Measurements from ENCODE around the gene ASB13.
A peak's percentile ranks its signal among the peaks of the same experiment; 100 is the strongest.

Gene ASB13

DNA sequence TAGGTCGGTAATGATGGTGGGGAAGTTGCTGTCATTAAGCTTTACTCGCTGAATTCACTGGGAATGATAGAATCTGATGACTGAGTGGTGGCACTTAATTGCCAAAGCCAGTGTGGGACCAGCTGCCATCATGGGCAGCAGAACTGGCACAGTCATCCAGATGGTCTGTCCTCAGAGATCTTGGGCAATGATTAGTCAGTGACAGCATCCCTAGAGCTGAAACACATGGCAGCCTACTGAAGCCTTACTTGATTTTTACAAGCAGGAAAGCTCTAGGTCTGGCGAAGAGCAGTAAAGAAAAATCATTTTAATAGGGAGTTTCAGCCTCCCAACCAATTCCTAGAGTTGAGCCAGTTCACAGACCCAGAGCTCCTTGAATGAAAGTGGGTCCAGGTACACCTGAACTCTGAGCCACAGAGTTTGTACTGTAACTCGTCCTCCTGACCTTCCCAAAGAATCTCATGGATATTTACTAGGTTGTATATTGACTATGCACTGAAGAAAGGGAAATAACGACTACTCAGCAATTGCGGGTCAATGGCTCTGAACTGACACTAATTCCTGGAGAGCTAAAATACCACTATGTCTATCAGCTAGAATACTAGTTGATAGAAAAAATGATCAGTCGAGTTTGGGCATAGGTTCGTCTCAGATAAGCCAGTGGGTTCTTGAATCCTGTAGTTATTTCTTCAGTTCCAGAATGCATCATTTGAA, 4.4 kb upstream of the ASB13 start:
- H3K4me3 ChIP-seq (ENCODE audit: low read length), result no peak overlapping the region
- DNase-seq (ENCODE audit: low read depth), result no peak
- TF ChIP-seq, protein P1, sequence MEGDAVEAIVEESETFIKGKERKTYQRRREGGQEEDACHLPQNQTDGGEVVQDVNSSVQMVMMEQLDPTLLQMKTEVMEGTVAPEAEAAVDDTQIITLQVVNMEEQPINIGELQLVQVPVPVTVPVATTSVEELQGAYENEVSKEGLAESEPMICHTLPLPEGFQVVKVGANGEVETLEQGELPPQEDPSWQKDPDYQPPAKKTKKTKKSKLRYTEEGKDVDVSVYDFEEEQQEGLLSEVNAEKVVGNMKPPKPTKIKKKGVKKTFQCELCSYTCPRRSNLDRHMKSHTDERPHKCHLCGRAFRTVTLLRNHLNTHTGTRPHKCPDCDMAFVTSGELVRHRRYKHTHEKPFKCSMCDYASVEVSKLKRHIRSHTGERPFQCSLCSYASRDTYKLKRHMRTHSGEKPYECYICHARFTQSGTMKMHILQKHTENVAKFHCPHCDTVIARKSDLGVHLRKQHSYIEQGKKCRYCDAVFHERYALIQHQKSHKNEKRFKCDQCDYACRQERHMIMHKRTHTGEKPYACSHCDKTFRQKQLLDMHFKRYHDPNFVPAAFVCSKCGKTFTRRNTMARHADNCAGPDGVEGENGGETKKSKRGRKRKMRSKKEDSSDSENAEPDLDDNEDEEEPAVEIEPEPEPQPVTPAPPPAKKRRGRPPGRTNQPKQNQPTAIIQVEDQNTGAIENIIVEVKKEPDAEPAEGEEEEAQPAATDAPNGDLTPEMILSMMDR (conservative IDR thresholded peaks at IDR 0.05; ENCODE audit: low read length), result no peak

DNA sequence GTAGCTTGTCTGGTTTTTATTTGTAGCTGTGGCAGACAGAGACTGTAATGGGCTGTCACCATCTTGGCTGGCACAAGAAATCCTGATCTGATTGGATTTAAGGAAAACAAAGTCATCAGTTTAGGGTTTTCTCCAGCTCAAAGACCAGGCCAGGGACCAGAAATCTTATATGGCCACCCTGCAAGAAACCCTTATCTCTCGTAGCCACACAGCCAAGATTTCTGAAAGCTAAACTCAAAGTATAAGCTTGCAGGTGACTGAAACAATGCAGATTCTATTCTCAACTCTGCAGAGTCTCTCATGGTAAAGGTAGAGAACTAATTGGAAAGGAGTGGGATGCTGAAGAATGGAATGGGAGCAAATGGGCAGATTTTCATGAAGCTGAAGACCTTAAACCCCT, 3.2 kb upstream of the ASB13 start:
- no peak overlapping the region for H3K4me3 ChIP-seq (ENCODE audit: low read length)
- DNase-seq (ENCODE audit: low read depth), result no peak
- TF ChIP-seq, protein P1 (conservative IDR thresholded peaks at IDR 0.05; ENCODE audit: low read length), result no peak

DNA sequence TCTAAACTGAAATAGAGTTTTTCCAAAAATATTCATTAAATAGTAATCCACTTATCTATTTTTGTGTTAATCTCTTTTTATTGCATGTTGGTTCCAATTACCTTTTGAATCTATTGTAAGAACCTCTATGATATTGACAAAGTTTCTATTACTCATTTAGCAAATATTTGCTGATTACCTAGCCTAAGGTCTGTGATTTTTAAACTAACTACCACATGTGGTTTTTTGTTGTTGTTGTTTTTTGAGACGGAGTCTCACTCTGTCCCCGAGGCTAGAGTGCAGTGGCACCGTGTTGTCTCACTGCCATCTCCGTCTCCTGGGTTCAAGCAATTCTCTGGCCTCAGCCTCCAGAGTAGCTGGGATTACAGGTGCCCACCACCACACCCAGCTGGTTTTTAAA, 2.0 kb upstream of the ASB13 start:
- TF ChIP-seq, protein P1 (conservative IDR thresholded peaks at IDR 0.05; ENCODE audit: low read length), result no peak
- DNase-seq (ENCODE audit: low read depth), result no peak
- no peak overlapping the region for H3K4me3 ChIP-seq (ENCODE audit: low read length)

DNA sequence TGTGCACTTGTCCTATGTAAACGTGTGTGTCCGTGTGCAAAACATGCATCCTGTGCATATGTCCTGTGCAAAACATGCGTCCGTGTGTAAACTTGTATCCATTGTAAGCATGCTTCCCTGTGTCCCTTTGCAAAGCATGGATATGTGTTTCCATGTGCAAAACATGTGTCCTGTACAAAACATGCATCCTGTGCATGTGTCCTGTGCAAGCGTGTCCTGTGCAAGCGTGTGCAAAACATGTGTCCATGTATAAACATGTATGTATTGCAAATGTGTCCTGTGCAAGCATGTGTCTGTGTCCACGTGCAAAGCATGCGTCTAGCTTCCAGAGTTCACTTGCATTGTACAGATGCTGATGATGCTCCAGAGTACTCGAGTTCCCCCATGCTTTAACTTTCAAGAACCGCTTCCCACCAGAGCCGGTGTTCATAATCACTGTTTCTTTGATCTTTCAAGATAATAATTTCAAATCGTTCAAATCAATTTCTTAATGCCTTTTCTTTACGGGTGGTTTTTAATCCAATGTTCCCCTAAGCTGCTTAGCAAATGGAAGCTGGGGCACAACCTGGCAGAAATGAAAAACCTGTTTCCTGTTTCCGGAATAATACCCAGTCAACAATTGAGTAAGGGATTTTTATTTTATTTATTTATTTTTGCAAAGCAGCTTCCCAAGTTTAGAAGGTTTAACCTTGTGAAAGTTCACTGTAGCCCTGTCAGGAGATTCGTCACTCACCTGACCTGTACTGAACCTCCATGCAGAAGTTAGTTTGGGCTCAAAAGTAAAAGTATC, 641 bp upstream of the ASB13 start:
- no peak for DNase-seq (ENCODE audit: low read depth)
- TF ChIP-seq, protein P1 (conservative IDR thresholded peaks at IDR 0.05; ENCODE audit: low read length), result no peak

DNA sequence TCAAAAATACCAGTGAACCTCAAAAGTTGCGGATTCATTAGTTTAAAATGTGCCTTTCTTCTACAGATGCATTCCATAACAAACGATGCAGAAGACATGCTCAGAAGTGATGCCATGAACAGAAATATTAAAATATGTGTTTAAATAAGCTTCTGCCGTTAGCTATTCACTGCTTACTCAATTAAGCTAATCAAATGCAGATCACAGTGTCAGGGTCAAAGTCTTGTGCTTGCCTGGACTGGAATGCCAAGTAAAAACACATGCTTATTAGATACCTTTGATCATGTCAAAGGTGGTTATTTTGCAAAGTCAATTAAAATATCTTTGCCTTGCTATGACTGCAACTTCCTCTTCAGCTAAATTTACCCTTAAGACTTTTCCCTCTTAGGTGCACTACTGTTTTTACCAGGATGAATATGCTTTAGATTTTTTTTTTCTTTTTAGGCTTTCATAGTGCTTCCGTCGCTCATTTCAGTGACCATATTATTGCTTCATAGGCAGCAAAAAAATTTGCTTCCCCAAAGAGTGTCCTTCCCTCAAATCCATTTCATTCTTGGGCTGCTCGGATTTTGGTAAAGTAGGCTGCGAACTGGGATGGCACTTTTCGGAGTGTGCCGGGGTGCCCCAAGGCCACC, 905 bp downstream of the ASB13 start:
- peak overlapping the region; percentile 78 for H3K4me3 ChIP-seq (ENCODE audit: low read length)
- TF ChIP-seq, protein P1 (conservative IDR thresholded peaks at IDR 0.05; ENCODE audit: low read length), result no peak
- peak; percentile 87 for DNase-seq (ENCODE audit: low read depth)

More for the DNA sequence above, 641 bp upstream of the ASB13 start:
- peak overlapping the region; percentile 78 for H3K4me3 ChIP-seq (ENCODE audit: low read length)

DNA sequence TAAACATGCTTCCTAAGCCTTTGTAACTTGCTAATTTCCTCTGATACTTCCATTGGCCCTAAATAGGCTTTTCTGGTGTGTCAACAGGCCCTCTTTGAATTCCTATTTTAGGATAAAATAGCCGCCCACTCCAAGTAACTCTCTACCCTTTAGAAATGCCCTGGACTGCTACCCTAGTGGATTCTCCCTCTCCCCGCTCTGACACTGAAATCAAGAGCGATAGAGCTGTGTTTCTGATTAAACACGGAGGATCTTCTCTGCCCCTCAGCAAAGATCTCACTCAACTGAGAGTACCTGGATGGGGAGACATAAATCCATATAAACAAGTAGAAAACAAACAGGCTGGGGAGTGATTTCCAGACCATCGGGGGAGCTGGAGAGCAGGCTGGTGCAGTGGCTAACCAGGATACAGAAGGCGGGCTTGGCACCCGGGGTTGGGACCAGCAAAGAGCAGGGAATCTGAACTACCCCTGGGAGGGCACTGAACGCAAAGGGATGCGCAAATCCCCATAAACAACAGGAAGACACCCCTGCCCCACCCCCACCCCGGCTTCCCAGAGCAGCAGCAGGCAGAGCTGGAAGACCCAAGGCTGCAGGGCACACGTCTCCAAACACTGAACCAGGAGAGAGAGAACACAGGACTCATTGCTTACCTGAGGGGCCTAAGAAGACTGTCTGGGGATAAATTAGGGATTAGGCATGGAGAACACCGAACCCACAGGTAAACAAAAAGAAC, 2.5 kb downstream of the ASB13 start:
- TF ChIP-seq, protein P1 (conservative IDR thresholded peaks at IDR 0.05; ENCODE audit: low read length), result no peak
- DNase-seq (ENCODE audit: low read depth), result no peak
- no peak overlapping the region for H3K4me3 ChIP-seq (ENCODE audit: low read length)
